GM18517 (cell line): Measurements from ENCODE around the gene LRP1B.

Source experiments
- ATAC-seq: cut with Tn5 transposase; IDR thresholded peaks from one replicate; pipeline ENCODE4 v1.9.1; 2021; ENCODE audit warnings: mild to moderate bottlenecking, moderate library complexity; ENCODE audit not compliant: unreplicated experiment

The LRP1B gene

GRCh38 chr2:141524777-141525176 lies 606.0 kb downstream of the LRP1B start:
- ATAC-seq: no peak

DNA sequence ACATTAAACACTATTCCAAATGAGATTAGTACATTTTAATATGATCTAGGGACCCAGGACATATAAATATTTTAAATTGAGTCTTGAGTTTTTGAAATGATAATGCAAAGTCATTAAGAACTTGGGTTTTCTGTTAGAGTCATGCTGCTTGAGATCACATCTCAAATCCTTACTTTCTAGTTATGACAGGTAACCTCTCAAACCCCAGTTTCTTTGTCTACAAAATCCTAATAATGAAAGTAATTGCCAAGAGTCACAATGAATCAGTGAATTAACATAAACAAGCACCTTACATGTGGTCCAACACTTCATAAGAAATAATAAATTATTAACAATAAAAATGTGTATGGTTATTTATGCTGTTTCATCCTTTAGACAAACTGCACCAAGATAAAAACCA lies 607.6 kb downstream of the LRP1B start:
- ATAC-seq: no peak

- no peak for ATAC-seq
Observed at GRCh38 chr2:141522702-141523101, 608.1 kb downstream of the LRP1B start.

DNA sequence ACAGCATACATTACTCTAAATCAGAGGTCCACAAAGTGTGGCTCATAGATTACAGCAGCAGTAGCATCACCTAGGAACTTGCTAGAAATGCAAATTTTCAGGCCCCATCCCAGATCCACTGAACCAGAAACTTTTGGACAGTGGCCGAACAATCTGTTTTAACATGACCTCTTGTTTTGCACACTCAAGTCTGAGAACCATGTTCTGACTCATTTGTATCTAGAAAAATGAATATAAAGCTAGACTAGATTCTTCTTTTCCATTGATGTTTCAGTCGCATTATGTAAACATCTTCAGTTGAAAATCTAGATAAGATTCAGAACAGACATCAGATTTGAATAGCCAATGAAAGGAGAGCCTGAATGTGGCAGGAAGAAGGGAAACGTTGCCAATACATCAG lies 608.8 kb downstream of the LRP1B start:
- no peak for ATAC-seq

DNA sequence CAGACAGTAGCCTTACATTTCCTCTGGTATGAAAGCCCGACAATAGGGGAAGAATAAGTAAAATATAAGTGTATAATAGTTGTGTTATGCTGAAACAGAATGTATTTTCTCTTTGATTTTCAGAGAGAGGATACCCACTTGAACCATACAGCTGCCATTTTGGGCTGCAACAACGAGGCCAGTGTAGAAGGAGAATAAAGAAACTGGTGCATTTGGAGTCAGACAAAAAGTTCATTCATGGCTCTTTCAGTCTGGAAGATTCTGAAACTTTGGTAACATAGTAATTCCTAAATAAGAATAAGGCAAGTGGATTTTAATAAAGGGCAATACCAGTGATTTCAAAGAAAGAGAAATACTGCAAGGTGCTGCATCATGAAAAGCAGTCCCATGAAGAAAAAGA lies 610.9 kb downstream of the LRP1B start:
- ATAC-seq: no peak

DNA sequence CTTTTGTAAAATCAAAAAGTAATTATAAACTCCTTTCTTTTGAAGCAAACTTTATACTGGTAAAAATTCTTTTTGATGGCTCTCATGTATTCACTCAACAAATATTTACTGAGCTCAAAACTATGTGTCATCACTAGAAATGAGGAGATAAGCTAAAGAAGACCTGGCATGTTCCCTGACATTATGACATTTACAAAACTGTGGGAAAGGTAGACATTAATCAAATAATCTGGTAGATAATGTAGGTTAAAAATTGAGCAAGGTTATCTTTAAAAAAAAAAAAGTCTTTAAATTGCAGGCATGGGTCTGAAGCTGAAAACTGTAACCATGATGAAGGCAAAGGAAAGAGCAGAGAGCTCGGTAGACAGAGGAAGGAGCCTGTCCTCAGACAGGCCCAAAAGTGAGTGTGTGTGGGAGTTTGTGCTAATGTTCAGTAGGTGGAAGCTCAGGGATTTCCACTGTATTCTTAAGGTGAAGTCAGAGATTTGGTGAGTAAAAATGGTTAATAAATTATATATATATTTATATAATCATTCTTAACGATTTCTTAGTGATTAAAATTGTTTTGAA lies 612.9 kb downstream of the LRP1B start:
- ATAC-seq: no peak

GRCh38 chr2:141517180-141517851 lies 613.5 kb downstream of the LRP1B start:
- ATAC-seq: no peak

- no peak for ATAC-seq
Observed at GRCh38 chr2:141515931-141516330, 614.9 kb downstream of the LRP1B start.

GRCh38 chr2:141513853-141514252 lies 617.0 kb downstream of the LRP1B start:
- peak; percentile 100 for ATAC-seq

- ATAC-seq: no peak
Observed at GRCh38 chr2:141508806-141509595, 621.8 kb downstream of the LRP1B start.

DNA sequence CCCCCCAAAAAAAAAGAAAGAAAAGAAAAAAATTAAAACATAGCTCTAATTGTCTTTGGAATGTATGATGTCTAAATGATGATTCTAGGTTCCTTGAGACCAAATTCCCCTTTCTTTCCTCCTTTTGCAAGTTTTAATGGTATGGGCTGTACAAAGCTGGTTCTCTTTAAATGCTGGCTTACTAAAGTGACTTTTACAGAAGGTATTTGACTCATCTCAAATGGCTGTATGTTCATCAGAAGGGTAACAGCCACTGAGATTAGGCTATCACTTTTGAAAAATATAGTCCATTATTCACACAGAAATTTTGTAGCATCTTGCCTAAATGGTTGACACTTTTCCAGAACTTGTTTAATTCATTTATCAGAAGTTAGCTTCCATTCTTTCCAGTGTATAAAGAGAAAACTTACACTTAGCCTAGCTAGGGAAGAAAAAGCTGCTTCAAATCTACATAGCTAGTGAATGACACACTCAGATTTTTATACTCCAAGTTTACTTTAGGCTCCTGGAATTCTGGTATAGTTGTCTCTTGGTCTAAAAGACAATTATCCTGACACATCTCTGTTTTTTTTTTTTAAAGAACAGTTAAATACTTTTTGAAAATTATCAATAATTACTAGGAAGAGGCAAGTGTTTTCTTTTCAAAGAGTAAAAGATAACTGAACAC lies 622.6 kb downstream of the LRP1B start:
- no peak for ATAC-seq

DNA sequence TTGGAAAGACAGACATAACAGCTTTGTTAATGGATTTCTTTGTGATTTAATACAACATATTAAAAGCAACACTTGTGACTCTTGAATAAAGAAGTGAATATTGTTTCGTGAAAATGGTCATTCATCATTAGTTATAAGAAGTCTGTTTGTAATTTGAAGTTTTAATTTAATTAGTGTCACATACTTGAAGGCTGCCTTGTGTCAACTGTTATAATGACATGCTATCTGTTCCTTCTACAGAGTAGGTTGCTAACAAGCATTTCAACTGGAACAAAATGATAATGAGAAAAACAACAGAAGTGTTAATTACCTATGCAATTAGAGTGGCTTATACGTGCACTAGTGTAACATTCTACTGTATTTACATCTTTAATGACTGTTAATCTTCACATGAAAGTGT lies 624.7 kb downstream of the LRP1B start:
- ATAC-seq: no peak

DNA sequence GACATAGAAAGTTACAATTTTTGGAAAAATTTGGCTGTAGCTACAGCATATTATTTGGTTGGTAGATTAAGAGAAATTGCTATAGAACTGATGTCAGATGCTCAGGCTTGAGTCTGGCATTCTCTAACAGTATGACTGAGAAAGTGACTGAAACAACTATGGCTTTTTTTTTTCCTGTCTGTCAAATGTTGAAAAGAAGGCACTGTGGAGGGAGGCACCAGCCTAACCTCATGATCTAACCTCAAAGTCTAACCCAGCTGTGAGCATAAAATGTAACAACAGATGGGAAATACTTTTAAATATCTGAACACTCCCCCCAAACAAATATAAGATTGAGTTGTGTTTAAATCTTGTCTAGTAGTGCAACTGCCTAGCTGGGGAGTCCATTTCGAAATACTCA lies 629.1 kb downstream of the LRP1B start:
- ATAC-seq: no peak

DNA sequence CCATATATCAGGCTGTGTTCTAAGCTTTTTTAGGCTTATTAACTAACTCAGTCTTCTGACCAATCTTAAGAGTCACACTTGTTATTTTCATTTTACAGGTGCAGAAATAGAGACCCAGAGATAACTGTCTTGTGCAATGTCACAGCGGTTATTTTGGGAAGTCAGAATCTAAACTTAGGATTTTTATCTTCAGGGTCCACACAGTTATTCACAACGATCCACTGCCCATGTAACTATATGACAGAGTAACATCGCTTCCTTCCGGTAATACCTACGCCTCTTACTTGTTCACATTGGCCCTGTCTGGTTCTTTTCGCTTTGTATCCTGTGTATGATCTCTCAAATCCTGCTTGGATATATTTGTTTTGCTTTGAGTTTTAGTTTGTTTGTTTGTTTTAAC lies 631.7 kb downstream of the LRP1B start:
- no peak for ATAC-seq

- ATAC-seq: no peak
Observed at GRCh38 chr2:141498561-141498960, 632.3 kb downstream of the LRP1B start.

DNA sequence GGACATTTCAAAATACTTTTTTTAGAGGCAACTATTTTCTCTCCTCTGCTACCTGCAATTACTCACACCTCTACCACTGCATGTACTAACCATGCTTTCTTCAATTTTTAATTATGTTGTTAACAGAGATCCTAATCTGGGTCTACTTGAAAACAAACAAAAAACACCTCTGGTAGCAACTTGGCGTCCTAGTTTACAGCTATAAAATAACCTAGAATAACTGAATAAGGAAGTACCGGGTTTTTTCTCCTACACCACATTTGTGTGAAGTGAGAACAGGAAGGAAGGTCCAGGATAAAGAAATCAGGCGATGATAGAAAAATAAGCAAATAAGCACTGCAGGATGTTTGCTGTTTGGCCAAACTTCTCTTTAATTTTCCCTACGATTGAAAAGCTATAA lies 633.5 kb downstream of the LRP1B start:
- ATAC-seq: no peak

- no peak for ATAC-seq
Observed at GRCh38 chr2:141496810-141497209, 634.0 kb downstream of the LRP1B start.

DNA sequence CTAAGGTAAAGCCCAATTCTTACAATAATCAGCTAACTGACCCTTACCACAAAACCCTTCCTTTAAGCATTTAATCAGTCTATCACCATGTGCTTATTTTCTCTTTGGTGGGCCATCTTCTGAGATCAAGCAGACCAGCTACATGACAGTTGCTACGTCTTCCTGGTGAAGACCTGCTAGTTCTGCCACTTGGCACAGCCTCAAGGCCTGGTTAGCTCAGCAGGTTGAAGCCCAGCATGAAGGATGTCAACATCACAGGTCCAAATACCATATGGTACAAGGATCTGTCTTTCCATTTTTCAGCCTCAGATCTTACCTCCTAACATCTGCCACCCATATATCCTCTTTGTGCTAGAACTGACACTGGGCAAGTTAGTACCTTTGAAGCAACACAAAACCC lies 636.9 kb downstream of the LRP1B start:
- no peak for ATAC-seq

DNA sequence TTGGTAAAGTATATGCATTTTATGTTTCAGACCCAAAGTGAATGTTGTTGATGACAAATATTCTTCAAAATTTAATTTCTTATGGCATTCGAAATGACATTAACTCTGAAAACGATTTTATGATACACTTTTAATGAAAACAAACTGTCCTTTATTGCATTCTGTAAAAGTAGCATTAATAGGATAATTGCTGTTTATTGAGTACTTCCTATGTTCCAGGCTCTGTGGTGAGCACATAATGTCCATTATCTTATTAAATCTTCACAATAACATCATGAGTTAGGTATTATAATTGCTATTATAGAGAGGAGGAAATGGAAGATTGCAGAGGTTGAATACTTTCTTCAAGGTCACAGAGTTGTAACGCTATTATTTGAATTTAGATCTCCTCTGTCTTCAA lies 638.0 kb downstream of the LRP1B start:
- no peak for ATAC-seq

GRCh38 chr2:141490886-141491285 lies 639.9 kb downstream of the LRP1B start:
- no peak for ATAC-seq

DNA sequence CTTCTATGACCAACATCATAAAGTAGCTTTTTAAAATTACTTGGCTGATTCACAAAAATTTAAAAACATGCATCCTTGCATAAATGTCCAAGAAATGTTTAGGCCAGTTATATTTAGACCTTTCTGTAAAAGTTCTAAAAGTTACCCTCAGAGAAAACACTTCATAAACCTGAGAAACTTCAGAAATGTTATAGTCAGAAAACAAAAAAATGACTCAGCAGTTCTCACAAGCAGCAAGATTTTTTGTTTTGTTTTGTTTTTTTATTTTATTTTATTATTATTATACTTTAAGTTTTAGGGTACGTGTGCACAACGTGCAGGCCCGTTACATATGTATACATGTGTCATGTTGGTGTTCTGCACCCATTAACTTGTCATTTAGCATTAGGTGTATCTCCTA lies 648.1 kb downstream of the LRP1B start:
- ATAC-seq: no peak

GRCh38 chr2:141475801-141476200 lies 655.0 kb downstream of the LRP1B start:
- no peak for ATAC-seq
